Measurements from ENCODE around the gene KANTR.

- TF ChIP-seq CREB1 (CRISPR knock-in tag; IDR thresholded peaks at IDR 0.05; ENCODE audit: low read depth): no peak
- peak; percentile 24 to 53; a peak in 2 of 4 replicates for TF ChIP-seq CTCF (conservative IDR thresholded peaks at IDR 0.05; ENCODE audit: low read depth in 2 of 2)
- no peak for TF ChIP-seq REST (IDR thresholded peaks at IDR 0.05; ENCODE audit: unreplicated experiment)
- TF ChIP-seq EZH2 (IDR thresholded peaks at IDR 0.05; ENCODE audit: low read depth, unreplicated experiment): no peak
- no peak for TF ChIP-seq ZNF331 (CRISPR knock-in tag; IDR thresholded peaks at IDR 0.05; ENCODE audit: low read depth)
Observed at GRCh38 chrX:53047228-53047627, 46.7 kb upstream of the KANTR start.
